Type B pancreatic cell (in vitro differentiated cells): Measurements from ENCODE around the gene PLD1. TPM values are rescaled to one million over a fixed set of nuclear protein-coding genes. Genes with fewer than 3 reads are reported as not detected.

ENCODE experiments used
- DNase-seq: peaks from one replicate; pipeline ENCODE4 v3.0.0; 2021; ENCODE audit warnings: mixed read lengths; ENCODE audit not compliant: unreplicated experiment; ENCODE audit errors: extremely low spot score
- H3K27ac Mint-ChIP-seq: 2 replicates; pipeline ENCODE4 v1.8.0; 2021; ENCODE audit warnings: mild to moderate bottlenecking, mixed read lengths
- H3K27me3 Mint-ChIP-seq: 2 replicates; pipeline ENCODE4 v1.8.0; 2021; ENCODE audit warnings: mixed read lengths
- H3K36me3 Mint-ChIP-seq: 2 replicates; pipeline ENCODE4 v1.8.0; 2021; ENCODE audit warnings: mixed read lengths
- H3K4me1 Mint-ChIP-seq: one replicate; pipeline ENCODE4 v1.8.0; 2021; ENCODE audit warnings: mixed read lengths; ENCODE audit not compliant: unreplicated experiment
- H3K4me3 Mint-ChIP-seq: 2 replicates; pipeline ENCODE4 v1.8.0; 2021; ENCODE audit warnings: mild to moderate bottlenecking, mixed read lengths
- H3K9me3 Mint-ChIP-seq: 2 replicates; pipeline ENCODE4 v1.8.0; 2021; ENCODE audit warnings: mixed read lengths
- total RNA-seq: library from RNA; stranded (reverse); gene quantifications from 2 replicates; pipeline ENCODE4 v1.2.1, GENCODE V29; 2021; ENCODE audit warnings: low replicate concordance
- TF ChIP-seq, protein P1 (sequence below): fragments of 200-600 bp; sonication (generic); conservative IDR thresholded peaks from 2 replicates; pipeline ENCODE4 v1.5.0; 2021; ENCODE audit warnings: antibody characterized with exemption, mild to moderate bottlenecking

PLD1 gene
- total RNA-seq, 1 donor from 2014 or later, result 33.3 TPM

DNA sequence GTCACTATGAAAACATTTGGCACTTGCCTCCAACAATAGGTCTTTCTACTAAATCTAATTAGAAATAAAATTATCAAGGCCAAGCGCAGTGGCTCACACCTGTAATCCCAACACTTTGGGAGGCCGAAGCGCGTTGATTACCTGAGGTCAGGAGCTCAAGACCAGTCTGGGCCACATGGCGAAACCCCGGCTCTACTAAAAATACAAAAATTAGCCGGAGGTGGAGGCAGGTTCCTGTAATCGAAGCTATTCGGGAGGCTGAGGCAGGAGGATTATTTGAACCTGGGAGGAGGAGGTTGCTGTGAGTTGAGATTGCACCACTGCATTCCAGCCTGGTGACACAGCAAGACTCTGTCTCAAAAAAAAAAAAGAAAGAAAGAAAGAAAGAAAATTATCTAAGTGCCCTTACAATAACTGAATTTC, 1.6 kb upstream of the PLD1 start:
- no peak for DNase-seq
- Mint-ChIP-seq H3K4me3 (peak overlapping the region; percentile 91), H3K27me3 (peaks cover 14% of the 10 kb centered on the region), H3K9me3 (no peaks in the 10 kb centered on the region), H3K27ac (peak overlapping the region; percentile 80), H3K4me1 (peaks cover 37% of the 10 kb centered on the region), H3K36me3 (peaks cover 3% of the 10 kb centered on the region)
- TF ChIP-seq, protein P1, sequence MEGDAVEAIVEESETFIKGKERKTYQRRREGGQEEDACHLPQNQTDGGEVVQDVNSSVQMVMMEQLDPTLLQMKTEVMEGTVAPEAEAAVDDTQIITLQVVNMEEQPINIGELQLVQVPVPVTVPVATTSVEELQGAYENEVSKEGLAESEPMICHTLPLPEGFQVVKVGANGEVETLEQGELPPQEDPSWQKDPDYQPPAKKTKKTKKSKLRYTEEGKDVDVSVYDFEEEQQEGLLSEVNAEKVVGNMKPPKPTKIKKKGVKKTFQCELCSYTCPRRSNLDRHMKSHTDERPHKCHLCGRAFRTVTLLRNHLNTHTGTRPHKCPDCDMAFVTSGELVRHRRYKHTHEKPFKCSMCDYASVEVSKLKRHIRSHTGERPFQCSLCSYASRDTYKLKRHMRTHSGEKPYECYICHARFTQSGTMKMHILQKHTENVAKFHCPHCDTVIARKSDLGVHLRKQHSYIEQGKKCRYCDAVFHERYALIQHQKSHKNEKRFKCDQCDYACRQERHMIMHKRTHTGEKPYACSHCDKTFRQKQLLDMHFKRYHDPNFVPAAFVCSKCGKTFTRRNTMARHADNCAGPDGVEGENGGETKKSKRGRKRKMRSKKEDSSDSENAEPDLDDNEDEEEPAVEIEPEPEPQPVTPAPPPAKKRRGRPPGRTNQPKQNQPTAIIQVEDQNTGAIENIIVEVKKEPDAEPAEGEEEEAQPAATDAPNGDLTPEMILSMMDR, result no peak

DNA sequence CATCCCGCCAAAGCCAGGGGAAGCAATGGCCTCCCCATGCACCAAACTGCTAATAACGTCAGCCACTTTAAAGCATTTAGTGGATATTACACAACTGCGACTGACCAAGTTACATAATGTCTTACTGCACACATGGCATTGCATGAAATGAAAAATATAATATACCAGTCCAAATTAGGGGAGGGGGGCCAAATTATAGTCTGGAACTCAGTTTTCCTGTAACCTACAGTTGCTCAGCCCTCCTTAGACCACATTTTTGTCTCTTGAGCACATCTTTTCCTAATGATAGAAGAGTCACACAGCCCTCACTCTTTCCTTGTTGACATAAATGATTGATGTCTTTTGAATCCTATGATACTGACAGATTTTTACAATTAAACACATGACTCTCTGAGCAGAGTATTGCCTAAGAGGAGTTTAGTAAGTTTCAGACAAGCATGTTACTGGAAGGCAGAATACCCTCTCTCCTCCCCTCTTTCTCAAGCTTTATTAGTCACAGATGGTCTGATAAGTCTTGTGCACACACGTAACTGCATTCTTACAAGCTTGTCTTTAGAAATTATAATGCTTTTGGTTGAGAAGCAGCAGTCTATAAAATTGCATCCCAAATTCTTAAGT, 1.1 kb upstream of the PLD1 start:
- TF ChIP-seq, protein P1, result no peak

GRCh38 chr3:171810629-171811294, 479 bp upstream of the PLD1 start:
- Mint-ChIP-seq H3K36me3 (peaks cover 3% of the 10 kb centered on the region), H3K4me1 (peaks cover 36% of the 10 kb centered on the region)

More for the DNA sequence above, 1.1 kb upstream of the PLD1 start:
- Mint-ChIP-seq H3K36me3 (peaks cover 3% of the 10 kb centered on the region), H3K27me3 (peaks cover 14% of the 10 kb centered on the region), H3K4me1 (peaks cover 40% of the 10 kb centered on the region), H3K27ac (peak overlapping the region; percentile 80), H3K4me3 (peak overlapping the region; percentile 91), H3K9me3 (no peaks in the 10 kb centered on the region)
- DNase-seq, result no peak

DNA sequence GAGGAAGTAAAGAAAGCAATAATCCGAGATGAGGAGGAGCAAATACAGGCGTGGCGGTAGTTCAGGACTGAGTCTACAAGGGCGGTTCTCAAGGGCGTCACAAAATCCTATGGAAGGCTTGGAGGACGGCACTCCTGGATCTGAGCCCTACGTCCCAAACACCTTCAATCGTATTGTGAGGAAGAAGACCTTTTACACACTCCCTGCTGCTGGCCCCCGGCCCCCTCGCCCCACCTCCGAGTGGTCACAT, 747 bp downstream of the PLD1 start:
- Mint-ChIP-seq H3K9me3 (no peaks in the 10 kb centered on the region), H3K27ac (peak overlapping the region; percentile 95), H3K36me3 (peaks cover 3% of the 10 kb centered on the region), H3K4me1 (peaks cover 37% of the 10 kb centered on the region), H3K4me3 (peak overlapping the region; percentile 91), H3K27me3 (peaks cover 14% of the 10 kb centered on the region)
- TF ChIP-seq, protein P1, result no peak
- DNase-seq, result no peak

More at GRCh38 chr3:171810629-171811294, 479 bp upstream of the PLD1 start:
- no peaks in the 10 kb centered on the region for H3K9me3 Mint-ChIP-seq
- peak overlapping the region; percentile 80 for H3K27ac Mint-ChIP-seq
- TF ChIP-seq, protein P1, result no peak
- peak overlapping the region; percentile 91 for H3K4me3 Mint-ChIP-seq
- H3K27me3 Mint-ChIP-seq, result peaks cover 14% of the 10 kb centered on the region
- DNase-seq, result no peak

DNA sequence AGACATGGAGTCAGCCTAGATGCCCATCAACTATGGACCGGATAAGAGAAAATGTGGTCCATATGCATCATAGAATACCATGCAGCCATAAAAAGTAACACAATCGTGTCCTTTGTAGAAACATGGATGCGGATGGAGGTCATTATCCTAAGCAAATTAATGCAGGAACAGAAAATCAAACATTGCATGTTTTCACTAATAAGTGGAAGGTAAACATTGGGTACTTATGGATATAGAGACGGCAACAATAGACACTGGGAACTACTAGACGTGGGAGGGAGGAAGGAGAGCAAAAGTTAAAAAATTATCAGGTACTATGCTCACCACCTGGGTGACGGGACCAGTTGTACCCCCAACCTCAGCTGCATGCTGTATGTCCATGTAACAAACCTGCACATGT, 2.5 kb downstream of the PLD1 start:
- Mint-ChIP-seq H3K36me3 (peaks cover 3% of the 10 kb centered on the region), H3K9me3 (no peaks in the 10 kb centered on the region), H3K4me1 (peaks cover 41% of the 10 kb centered on the region), H3K27me3 (peaks cover 14% of the 10 kb centered on the region), H3K27ac (peak overlapping the region; percentile 18), H3K4me3 (peak overlapping the region; percentile 69)
- no peak for DNase-seq
- TF ChIP-seq, protein P1, result no peak
